ENCODE results near the gene PCDH9. TPM values are rescaled to one million over a fixed set of nuclear protein-coding genes. Genes with fewer than 3 reads are reported as not detected.

Gene PCDH9
- total and polyA plus RNA-seq, 2 of the 4 experiments (the other 2 are of a cell fraction): 2.2 to 10.2 TPM

DNA sequence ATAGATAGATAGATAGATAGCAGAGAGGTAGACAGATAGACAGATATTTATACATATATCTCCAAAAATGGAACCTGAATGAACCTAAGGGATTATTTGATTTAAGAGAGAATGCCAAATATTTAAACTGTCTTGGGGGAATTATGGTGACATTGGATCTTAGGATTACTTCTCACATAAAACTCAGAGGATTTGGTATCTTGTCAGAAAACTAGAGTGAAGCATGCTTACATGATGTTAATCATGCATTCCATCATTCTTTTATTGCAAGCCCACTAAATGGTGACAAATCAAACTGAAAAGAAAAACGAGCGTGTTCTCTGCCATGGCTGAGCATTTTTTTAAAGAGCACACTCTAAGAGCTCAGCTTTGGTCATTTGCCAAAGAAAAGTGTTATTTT, 165.2 kb downstream of the PCDH9 start:
- no peak overlapping the region for H4K5ac ChIP-seq (ENCODE audit: low read depth, low read length)
- H2BK15ac ChIP-seq (ENCODE audit: low read depth, low read length): no peak overlapping the region
- H3K79me1 ChIP-seq (ENCODE audit: low read depth in 1 of 2, low read length in 2 of 2): no peaks in the 10 kb centered on the region
- DNase-seq (no peak), ATAC-seq (ENCODE audit: low read depth) (no peak)
- no CpG with 5 or more reads among the region's 2 CpGs for WGBS, 2 experiments (ENCODE audit: extremely low coverage in 2 of 2, insufficient read length in 1 of 2)
- ChIA-PET POLR2A (ENCODE audit: unreplicated experiment) (no interaction called here), CTCF (no interaction called here)
- no peak overlapping the region for H3K23ac ChIP-seq (ENCODE audit: low read depth, low read length)
- no peak overlapping the region for H3K9ac ChIP-seq (ENCODE audit: low read depth, low read length)
- no peak overlapping the region for H2BK5ac ChIP-seq (ENCODE audit: low read depth, low read length, poor library complexity, severe bottlenecking)
- no peak overlapping the region for H2BK20ac ChIP-seq (ENCODE audit: low read depth, low read length)
- no peaks in the 10 kb centered on the region for H3K27me3 ChIP-seq (ENCODE audit: control insufficient read depth, insufficient read depth, low read length)
- no peaks in the 10 kb centered on the region for H3K9me1 ChIP-seq (ENCODE audit: insufficient read depth, low read length)
- no peak overlapping the region for H3K4ac ChIP-seq (ENCODE audit: low read depth, low read length)
- H4K91ac ChIP-seq (ENCODE audit: insufficient read depth, low read depth, low read length): no peak overlapping the region
- in situ Hi-C loops (cut with MboI; ENCODE audit: low sequenced_read_pairs) (no loop called here), dilution Hi-C loops (cut with HindIII; ENCODE audit: low sequenced_read_pairs, unreplicated experiment) (no loop called here), intact Hi-C loops (cut with micrococcal nuclease) (no loop called here)
- H4K20me1 ChIP-seq (ENCODE audit: insufficient read depth, low read length): no peaks in the 10 kb centered on the region
- BruUV-seq (replicated peaks): no TSS peak
- no peak overlapping the region for H3K4me2 ChIP-seq (ENCODE audit: low read depth, low read length)
- TF ChIP-seq MAZ (IDR thresholded peaks at IDR 0.05; ENCODE audit: borderline replicate concordance, low read depth, low read length) (no peak), FOS (IDR thresholded peaks at IDR 0.05; ENCODE audit: low read depth, low read length) (no peak), CEBPB (IDR thresholded peaks at IDR 0.05; ENCODE audit: low read depth, low read length) (no peak), RCOR1 (IDR thresholded peaks at IDR 0.05; ENCODE audit: insufficient replicate concordance, low read length) (no peak), USF2 (IDR thresholded peaks at IDR 0.05; ENCODE audit: low read depth, low read length) (no peak)
- TF ChIP-seq, protein P1, sequence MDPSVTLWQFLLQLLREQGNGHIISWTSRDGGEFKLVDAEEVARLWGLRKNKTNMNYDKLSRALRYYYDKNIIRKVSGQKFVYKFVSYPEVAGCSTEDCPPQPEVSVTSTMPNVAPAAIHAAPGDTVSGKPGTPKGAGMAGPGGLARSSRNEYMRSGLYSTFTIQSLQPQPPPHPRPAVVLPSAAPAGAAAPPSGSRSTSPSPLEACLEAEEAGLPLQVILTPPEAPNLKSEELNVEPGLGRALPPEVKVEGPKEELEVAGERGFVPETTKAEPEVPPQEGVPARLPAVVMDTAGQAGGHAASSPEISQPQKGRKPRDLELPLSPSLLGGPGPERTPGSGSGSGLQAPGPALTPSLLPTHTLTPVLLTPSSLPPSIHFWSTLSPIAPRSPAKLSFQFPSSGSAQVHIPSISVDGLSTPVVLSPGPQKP (IDR thresholded peaks at IDR 0.05; ENCODE audit: borderline replicate concordance, low read depth, low read length): no peak
- no peak overlapping the region for H4K8ac ChIP-seq (ENCODE audit: low read depth in 2 of 2, low read length in 2 of 2)
- no peak overlapping the region for H2AK9ac ChIP-seq (replicated peaks; ENCODE audit: low read depth, low read length, poor library complexity)
- no peak overlapping the region for H2BK120ac ChIP-seq (ENCODE audit: low read depth, low read length)
- H2AFZ ChIP-seq (replicated peaks; ENCODE audit: low read length, poor library complexity): no peak overlapping the region
- H2AK5ac ChIP-seq (ENCODE audit: low read depth, low read length): no peak overlapping the region
- H3K4me3 ChIP-seq (ENCODE audit: insufficient read depth, low read depth, low read length): no peak overlapping the region
- no peaks in the 10 kb centered on the region for H3K9me3 ChIP-seq (ENCODE audit: control insufficient read depth, insufficient read depth, low read length)
- H3K36me3 ChIP-seq (ENCODE audit: control insufficient read depth, insufficient read depth, low read length): no peaks in the 10 kb centered on the region
- H3K18ac ChIP-seq (ENCODE audit: low read depth, low read length): no peak overlapping the region
- peaks cover 3% of the 10 kb centered on the region; the same call in 1 of the 2 replicates for H3K4me1 ChIP-seq (ENCODE audit: control insufficient read depth, insufficient read depth, low read length)
- no peak overlapping the region for H3K14ac ChIP-seq (replicated peaks; ENCODE audit: low read depth, low read length)
- H3K27ac ChIP-seq (ENCODE audit: insufficient read depth, low read length): no peak overlapping the region
- no peak overlapping the region for H3K56ac ChIP-seq (ENCODE audit: extremely low read depth, insufficient read depth, low read length)

Data from IMR-90 (cell line).